Neural progenitor cell (in vitro differentiated cells): ENCODE measurements around the gene FEM1B.

ENCODE experiments used
- CTCF ChIP-seq: fragments of 200-600 bp; sonication (generic); IDR thresholded peaks from 2 replicates; pipeline ENCODE4 v1.5.1; 2017; ENCODE audit warnings: antibody characterized with exemption, mild to moderate bottlenecking
- EZH2 ChIP-seq: fragments of 200-600 bp; sonication (generic); IDR thresholded peaks from 2 replicates; pipeline ENCODE4 v1.6.1; 2017; ENCODE audit warnings: antibody characterized with exemption, mild to moderate bottlenecking, moderate library complexity
- EZH2phosphoT487 ChIP-seq: fragments of 200-600 bp; sonication (generic); IDR thresholded peaks from 2 replicates; pipeline ENCODE4 v1.6.1; 2017; ENCODE audit warnings: antibody characterized with exemption

GRCh38 chr15:68229386-68230156 lies 48.0 kb upstream of the FEM1B start, which contains the start of gene CLN6:
- TF ChIP-seq CTCF: no peak
- no peak for TF ChIP-seq EZH2
- no peak for TF ChIP-seq EZH2phosphoT487
